OCI-M2 (cell line): ENCODE data around the gene PPP1R14D.

Source experiments
- DNase-seq: peaks from one replicate; lab custom pipeline; 2025; ENCODE audit not compliant: unreplicated experiment; lab: John Stamatoyannopoulos, UW

The PPP1R14D gene

DNA sequence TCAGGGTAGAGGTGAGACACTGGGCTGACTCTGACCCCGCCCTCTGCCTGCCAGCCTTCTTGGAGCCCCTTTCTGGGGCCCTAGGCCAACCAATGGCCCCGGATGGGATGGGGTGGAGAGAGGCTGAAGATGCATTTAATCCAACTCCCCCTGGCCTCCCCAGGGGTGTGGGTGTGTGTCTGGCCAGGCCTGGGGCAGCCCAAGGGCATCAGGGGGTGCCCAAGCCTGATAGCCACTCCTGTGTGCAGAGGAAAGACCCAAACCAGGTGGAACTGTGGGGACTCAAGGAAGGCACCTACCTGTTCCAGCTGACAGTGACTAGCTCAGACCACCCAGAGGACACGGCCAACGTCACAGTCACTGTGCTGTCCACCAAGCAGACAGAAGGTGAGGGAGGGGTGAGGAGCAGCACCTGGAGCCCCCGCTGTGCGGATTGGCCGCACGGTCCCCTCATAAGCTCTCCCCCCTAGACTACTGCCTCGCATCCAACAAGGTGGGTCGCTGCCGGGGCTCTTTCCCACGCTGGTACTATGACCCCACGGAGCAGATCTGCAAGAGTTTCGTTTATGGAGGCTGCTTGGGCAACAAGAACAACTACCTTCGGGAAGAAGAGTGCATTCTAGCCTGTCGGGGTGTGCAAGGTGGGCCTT, 24.9 kb upstream of the PPP1R14D start:
- no peak for DNase-seq

DNA sequence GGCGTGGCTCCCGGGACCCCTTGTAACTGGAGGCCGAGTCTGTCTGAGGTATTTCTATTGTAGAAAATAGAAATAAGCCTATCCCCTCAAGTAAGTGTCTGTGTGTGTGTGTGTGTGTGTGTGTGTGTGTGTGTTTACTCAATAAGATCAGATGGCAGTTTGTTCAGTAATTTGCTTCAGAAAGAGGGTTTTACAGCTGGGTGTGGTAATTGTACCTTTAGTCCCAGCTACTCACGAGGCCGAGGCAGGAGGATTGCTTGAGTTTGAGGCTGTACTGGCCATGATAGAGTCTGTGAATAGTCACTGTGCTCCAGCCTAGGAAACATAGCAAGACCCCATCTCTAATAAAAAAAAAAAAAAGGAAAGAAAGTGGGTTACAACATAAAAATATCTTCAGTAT, 24.0 kb upstream of the PPP1R14D start:
- DNase-seq = no peak

DNA sequence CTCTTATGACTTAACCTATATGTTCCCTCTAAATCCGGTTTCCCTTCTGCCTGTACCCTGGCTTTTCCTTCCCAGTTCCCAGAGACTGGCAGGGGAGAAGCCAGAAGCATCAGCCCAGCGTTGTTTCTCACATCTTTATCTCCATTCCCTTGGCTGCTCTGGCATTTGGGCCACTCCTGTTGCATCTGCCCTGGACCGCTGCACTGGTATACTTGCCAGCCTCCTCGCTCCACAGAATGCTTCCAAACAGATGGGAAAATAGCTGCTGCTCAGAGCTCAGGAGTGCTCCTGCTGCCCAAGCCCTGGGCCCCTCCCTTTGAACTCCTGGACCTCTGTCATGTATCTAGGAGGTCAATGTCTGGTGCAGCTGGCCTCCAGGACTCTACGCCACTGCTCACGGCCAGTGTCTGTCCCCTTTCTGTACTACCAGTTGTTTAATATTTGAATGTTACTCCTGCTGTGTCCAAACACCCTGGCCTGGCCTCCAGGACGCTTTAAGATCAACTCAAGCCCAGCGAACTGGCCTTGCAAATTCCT, 22.1 kb upstream of the PPP1R14D start:
- no peak for DNase-seq

DNA sequence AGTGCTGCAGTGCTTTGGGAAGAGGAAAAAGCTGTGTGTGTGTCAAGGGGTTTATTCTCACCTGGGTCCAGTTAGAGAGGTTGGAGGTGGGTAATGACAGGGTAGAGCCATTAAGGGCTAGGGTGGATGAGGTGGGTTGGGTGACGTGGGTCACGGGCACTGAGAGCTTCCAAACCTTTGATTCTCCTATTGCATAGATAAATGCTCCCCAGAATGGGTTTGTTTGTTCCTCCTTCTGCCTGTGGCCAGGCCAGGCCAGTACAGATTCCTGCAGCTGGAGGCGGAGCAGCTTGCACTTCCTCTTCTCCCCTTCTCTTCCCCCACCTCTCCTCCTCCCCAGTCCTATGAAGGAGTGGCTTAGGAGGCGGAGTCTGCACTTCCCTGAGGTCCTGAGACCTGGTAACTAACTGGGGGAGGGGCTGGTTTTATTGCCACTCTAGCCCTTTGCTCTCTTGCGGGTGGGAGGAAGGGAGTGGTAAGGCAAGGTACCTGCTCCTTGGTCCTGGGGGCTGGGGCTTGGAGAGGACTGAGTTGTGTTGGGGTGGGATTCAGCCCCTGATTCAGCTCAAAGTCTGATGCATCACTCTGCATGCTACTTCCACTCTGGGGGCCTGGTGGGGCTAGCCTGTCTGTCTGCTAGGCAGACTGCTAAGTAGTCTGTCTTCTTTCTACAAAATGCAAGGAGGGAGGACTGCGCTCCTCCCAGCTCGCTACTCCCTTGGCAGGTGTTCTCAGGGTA, 18.9 kb upstream of the PPP1R14D start:
- DNase-seq = peak; percentile 68

DNA sequence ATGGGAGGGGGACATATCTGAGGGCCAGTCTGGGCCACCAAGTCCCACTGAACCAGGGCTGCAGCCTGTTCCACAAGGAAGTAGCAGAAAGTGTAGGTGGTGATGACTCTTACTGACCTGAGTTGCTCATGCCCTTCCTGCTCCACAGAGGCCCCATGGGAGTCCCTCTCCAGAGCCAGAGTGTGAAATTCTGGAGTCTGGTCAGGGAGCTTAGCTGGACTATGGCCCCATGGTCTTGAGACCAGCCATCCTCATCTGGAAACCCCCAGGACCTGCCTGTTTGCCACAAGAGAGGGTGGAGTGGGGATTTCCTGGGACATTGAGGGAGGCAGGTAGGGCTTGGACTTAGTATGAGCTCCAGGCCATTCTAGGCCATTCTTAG, 18.3 kb upstream of the PPP1R14D start:
- DNase-seq = no peak

DNA sequence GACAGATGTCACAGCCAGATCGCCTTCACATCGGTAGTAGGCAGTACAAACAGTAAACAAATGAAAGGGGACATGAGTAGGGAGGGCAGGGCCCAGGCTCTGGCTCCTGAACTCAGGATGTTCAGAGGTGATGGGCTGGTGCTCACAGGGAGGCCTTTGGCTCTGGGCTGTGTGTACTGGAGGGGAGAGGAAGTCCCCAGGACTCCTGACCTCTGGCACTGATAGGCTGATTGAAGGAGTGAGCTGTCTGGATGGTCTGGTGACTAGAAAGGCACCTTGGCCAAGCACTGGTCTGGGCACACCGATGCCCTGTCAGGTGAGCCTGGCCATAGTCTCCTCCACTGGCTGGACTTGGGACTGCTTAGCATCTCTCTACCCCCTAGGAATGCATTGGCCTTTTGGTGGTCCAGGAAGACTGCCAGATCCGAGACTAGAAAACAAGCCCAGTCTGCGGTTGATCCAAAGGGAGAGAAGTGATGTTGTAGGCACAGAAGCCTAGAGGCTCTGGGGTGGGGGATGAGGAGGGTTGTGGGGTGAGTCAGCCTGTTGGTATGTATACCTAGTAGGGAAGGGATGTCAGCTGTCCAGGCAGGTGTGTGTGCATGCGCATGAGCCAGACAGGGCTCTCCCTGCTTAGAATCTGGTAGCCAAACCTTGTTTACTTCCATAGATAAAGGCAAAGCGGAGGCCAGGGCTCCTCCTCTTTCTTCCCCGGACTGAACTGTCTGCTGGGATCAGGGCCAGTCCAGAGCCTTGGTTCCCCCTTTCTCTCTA, 17.2 kb upstream of the PPP1R14D start:
- no peak for DNase-seq

DNA sequence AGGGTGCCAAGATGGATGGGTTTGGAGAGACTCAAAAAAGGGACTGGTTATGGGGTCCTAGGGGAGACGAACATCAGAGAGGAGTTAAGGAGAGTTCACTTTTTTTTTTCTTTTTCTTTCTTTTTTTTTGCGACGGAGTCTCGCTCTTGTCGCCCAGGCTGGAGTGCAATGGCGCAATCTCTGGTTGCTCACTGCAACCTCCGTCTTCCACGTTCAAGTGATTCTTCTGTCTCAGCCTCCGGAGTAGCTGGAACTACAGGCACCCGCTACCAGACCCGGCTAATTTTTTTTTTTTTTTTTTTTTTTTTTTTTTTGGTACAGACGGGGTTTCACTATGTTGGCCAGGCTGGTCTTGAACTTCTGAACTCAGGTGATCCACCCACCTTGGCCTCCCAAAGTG, 16.5 kb upstream of the PPP1R14D start:
- no peak for DNase-seq

DNA sequence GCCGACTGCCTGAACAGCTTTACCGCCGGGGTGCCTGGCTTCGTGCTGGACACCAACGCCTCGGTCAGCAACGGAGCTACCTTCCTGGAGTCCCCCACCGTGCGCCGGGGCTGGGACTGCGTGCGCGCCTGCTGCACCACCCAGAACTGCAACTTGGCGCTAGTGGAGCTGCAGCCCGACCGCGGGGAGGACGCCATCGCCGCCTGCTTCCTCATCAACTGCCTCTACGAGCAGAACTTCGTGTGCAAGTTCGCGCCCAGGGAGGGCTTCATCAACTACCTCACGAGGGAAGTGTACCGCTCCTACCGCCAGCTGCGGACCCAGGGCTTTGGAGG, 16.2 kb upstream of the PPP1R14D start:
- no peak for DNase-seq

DNA sequence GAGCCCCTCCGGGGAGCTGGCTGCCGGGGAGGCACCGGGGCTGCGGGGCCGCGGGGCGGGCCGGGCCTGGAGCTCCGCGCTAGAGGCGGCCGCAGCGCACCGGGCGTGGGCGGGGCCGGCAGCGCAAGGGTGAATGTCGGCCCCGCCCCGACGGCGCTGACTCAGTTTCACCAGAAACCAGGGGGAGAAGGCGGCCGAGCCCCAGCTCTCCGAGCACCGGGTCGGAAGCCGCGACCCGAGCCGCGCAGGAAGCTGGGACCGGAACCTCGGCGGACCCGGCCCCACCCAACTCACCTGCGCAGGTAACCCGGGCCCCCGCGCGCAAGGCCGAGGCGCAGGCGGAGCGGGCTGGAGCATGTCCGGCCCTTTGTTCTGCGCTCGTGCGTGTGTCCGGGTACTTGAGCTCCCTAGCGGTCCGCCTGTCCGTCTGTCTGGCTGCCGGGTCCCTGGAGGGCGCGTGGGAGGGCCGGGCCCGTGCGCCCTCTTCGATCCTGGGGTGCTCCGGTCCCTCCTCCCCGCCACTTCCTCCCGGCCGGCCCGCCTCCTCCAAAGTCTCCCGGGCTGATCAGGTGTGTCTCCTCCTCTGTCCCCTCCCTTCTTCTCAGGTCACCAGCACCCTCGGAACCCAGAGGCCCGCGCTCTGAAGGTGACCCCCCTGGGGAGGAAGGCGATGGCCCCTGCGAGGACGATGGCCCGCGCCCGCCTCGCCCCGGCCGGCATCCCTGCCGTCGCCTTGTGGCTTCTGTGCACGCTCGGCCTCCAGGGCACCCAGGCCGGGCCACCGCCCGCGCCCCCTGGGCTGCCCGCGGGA, 15.6 kb upstream of the PPP1R14D start, which contains the start of gene SPINT1:
Gene SPINT1 (plus strand): TSS at position 164 of the 811 bp plus-strand sequence. CDS start 507 bp downstream, at position 671.
- DNase-seq = no peak

DNA sequence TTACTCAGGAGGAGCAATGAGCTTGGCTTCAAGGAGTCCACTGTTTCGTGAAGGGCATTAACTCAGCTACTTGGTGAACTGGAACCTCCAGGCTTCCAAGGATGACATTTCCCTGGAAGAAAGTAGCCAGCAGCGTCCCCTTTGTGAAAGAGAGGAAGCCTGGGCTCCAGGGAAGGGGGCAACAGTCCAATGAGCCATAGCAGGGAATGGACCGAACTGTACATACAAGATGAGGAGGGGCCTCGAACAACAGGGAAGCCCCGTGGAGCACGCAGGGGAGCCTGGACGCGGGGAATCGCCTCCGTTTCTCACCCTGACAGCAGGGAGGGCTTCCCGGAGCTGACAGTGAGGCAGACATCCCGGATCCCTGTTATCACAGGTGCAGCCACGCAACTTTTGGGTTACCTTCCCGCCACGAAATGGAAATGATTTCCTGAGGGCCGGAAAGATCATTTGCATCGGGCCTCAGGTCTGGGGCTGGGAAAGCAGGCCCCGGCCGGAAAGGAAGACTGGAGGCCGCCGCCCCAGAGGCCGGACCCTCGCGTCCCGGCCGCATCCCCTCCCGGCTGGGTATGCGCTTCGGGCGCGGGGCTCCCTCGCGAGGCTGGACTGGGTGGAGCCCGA, 14.9 kb upstream of the PPP1R14D start:
- no peak for DNase-seq

DNA sequence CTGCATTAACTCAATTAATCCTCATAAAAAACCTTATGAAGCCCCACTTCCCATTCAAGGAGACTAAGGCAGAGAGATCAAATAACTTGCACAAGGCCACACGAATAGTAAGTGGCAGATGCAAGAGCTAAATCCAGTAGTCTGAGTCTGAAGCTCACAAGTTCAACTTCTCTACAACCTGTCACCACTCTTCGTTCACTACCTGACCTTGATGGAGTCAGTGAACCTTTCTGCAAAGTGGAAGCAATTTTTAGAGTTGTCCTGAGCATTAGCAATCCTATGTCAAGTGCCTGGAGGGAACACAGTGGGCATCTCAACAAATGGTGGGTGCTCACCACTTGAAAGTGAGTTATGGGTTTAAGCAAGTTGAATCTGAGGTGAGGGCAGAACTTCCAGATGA, 13.2 kb upstream of the PPP1R14D start:
- DNase-seq = no peak

DNA sequence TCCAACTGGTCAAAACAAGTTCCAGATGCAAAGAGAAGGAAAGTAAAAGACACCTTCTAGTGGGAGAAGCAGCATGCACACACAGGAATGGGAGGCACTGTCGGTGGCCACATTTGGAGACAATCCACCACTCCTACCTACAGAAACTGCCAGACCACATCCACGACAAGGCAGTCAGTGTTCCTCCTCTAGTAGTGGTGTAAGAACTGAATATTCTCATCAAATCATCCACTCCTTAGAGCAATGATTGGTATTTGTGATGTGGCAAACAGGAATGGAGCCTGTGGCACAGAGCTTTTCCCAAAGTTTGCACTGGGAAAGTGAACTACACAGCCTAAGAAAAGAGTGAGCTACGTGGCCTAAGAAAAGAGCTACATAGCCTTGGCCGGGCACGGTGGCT, 10.2 kb upstream of the PPP1R14D start:
- DNase-seq = no peak

DNA sequence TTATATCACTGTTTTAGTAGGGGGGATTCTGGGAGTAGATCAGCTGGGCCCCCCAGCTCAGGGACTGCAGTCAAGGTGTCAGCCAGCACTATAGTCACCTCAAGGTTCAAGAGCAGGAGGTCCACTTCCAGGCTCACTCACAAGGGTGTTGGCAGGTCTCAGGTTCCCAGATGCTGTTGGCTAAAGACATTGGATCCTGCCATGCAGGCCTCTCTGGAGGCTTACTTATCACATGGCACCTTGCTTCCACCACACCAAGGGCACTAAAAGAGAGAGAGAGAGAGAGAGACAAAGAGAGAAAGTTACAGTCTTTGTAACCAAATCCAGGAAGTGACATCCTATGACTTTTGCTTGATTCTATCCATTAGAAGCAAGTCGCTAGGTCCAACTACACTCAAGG, 7.5 kb upstream of the PPP1R14D start:
- no peak for DNase-seq

DNA sequence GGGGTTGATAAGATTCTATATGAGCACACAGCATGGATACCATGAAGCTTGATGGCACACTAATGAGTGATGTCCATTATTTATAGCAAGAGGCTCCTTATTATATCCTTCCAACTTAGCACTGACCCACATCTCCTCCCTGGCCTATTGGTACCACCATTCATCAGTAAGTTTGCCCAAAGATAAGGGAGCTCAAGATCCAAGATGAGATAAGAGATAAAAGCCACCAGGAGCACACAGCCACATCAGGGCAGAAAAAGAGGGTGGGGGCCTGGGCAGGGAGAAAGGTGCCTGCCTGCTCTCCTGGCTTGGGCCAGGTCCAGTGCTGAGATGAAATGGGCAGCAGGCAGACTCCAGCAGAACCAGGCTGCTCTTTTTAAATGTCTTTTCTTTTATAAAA, 4.4 kb upstream of the PPP1R14D start:
- no peak for DNase-seq

DNA sequence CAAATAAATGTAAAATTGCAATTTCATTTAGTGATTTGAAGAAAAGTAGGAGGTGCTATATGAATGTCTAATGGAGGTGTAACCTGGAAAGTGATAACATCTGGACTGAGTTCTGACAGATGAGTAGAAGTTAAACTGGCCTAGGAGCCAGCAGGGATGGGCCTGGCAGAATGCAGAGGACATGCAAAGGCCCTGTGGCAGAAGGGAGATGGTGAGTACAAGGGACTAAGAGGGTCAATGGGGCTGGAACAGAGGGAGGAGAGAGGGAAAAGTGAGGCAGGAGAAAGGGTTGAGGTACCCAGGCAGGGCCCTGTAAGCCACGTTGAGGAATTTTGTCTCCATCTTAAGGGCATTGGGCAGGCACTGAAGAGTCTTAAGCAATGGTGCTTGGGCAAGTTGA, 3.4 kb upstream of the PPP1R14D start:
- DNase-seq = no peak

DNA sequence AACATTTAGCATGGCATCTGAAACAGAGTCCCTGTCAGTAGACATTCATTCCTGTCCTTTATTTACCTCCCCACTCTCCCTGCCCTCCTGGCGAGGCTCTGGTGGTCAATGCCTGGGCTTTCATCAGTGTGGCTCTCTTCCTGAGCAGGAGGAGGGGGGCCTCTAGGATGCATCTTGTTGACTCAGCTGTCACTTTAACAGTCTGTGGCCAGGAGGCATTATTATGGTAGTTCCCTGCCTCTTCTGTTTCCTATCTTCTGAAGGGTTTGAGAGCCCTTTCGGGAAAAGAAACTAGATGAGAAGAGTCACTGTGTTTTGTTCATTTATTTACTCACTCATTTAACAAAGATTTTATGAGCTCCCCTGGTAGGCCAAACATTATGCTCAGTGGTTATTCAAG, 2.4 kb upstream of the PPP1R14D start:
- no peak for DNase-seq

DNA sequence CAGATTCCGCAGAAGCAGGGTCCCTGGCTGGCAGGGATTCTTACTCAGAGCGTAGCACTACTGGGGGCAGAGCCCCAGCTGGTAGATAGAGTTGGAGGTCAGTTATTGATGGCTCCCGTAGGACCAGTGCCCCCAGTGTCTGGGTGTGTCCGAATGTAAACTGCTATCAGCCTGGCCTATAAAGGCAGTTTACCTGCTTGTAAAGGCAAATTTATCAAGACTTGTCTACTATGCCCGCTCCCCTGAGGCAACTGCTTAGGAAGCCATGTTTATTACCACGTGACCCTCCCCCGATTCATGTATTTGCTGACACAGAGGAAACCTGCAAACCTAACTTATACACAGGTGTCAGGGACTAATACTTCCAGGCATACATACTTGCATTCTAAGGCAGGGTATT, 607 bp upstream of the PPP1R14D start:
- no peak for DNase-seq

DNA sequence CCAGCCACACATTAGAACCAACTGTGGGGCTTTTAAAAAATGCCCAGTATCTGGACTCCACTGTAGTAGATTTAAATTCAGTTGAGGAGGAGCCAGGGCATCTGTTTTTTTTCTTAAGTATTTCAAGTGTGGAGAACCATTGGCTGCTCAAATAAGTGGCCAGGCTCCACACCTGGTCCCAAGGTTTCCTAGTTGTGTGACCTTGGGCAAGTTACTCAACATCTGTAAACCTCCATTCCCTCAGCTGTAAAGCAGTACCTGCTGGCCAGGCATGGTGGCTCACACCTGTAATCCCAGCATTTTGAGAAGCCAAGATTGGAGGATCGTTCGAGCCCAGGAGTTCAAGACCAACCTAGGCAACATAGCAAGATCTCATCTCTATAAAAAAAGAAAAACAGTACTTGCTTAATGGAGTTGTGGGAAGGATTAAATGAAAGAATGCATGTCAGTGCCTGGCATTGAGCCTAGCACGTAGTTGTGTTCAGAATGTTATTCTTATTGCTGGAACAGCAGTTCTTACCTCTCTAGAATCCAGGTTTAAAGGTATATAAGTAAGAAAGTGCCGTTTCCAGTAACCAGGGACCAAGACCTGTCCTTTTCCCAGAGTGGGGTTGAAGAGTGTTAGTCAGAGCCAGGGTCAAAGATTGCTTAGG, 2.0 kb downstream of the PPP1R14D start:
- no peak for DNase-seq

DNA sequence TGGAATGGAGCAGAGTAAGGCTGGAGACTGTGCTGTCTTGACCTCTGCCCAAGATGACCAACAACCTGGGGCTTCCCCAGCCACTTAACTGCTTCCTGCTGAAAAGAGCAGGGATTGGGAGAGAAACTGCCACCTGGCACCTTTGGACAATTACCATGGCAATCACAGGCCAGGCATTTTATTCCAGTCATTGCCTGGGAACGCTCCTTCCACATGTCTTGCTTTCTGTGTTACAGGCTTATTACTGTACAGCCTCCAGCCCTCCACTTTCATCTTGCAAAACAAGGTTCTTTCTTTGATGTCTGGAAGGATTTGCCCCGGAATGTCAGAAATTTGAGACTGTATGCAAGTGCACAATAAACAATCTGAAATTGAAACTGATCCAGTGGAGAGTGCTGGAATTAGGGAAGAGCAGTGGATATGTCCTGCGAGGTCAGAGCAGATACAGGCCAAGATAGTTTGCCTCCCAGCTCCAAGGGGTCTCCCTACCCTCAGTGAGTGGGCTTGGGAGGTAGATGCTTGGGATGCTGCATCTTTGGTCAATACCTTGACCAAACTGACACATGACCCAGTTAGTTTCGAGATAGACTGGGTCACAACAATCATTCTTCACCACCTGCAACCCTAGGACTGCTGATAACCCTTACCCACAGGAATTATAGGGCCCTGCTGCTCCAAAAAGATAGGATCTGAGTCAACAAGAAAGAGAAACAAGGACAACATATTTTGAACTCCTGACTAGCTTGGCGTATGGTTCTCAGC, 2.7 kb downstream of the PPP1R14D start:
- no peak for DNase-seq
